Activated T-helper 1 cell treated with anti-CD3 and anti-CD28 coated beads, Interleukin-12 subunit alpha, Interleukin-12 subunit beta, Interleukin-2, Interleukin-4 antibody, amounts not matched to agents 30 ng/mL and 10 ng/mL and 1 ng/mL, durations not matched to agents 14 hours and 24 hours and 36 hours (primary cell): ENCODE results near the gene FOCAD. TPM values are rescaled to one million over a fixed set of nuclear protein-coding genes. Genes with fewer than 3 reads are reported as not detected.
A peak's percentile ranks its signal among the peaks of the same experiment; 100 is the strongest.

Experiments
- DNase-seq: peaks from one replicate; pipeline ENCODE4 v3.0.0; 2021; ENCODE audit warnings: low spot score
- H3K27ac Mint-ChIP-seq: one replicate; pipeline ENCODE4 v1.8.0; 2021; ENCODE audit warnings: mild to moderate bottlenecking, mixed read lengths
- H3K27me3 Mint-ChIP-seq: one replicate; pipeline ENCODE4 v1.8.0; 2022; ENCODE audit warnings: mild to moderate bottlenecking, moderate library complexity, mixed read lengths; ENCODE audit not compliant: insufficient read depth
- H3K36me3 Mint-ChIP-seq: one replicate; pipeline ENCODE4 v1.8.0; 2021; ENCODE audit warnings: low read depth, mixed read lengths
- H3K4me1 Mint-ChIP-seq: one replicate; pipeline ENCODE4 v1.8.0; 2021; ENCODE audit warnings: low read depth, mixed read lengths
- H3K4me3 Mint-ChIP-seq: one replicate; pipeline ENCODE4 v1.8.0; 2021; ENCODE audit warnings: mild to moderate bottlenecking, moderate library complexity, mixed read lengths
- H3K9me3 Mint-ChIP-seq: one replicate; pipeline ENCODE4 v1.8.0; 2021; ENCODE audit warnings: mixed read lengths
- intact Hi-C: fragments of 100-400 bp; cut with micrococcal nuclease; formaldehyde crosslinking; loops from one replicate; pipeline ENCODE4 v1.15.1; 2024
- total RNA-seq: library from RNA; stranded (reverse); gene quantifications from 2 replicates; pipeline ENCODE4 v1.2.3, GENCODE V29; 2022

Gene FOCAD, protein sequence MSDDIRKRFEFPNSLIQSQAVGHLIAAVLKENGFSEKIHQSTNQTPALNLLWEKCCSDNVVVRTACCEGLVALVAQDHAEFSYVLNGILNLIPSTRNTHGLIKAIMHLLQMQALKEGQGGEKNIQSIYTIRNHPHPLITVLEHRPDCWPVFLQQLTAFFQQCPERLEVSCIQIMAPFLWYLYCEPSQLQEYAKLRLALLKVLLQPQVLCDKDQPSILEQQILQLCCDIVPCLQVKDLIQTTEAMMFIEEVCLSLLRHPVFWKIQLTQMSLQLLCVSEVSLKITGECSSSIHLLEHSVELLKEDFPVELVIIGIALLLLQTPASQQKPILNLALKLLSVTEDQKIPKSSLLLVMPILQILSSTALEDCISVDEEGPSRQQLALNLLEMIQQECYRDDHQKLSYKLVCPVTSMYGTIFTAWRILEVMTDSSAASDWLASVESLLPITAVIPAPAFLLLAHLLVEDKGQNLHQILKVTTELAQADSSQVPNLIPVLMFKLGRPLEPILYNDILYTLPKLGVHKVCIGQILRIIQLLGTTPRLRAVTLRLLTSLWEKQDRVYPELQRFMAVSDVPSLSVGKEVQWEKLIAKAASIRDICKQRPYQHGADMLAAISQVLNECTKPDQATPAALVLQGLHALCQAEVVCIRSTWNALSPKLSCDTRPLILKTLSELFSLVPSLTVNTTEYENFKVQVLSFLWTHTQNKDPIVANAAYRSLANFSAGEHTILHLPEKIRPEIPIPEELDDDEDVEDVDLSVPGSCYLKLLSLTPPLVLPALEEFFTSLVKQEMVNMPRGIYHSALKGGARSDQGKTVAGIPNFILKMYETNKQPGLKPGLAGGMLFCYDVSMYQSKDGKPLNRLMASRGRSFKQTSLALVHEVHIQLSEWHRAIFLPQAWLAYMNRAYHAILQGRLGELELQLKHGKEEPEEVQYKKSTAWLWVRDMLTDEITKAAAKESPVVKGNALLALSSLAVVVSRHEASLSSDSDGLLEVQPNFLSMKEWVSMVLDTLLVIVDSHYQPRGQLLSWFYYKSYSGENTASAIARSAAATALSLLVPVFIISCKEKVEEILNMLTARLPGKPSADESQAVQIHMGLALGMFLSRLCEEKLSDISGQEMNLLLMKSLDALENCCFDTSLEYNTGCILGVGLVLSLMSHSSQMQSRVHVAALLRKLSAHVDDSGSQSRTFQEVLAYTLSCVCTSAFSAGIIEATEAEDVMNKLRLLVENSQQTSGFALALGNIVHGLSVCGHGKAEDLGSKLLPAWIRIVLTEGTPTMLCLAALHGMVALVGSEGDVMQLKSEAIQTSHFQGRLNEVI (N-terminal part only)
- total RNA-seq, result 31.2 and 33.7 TPM in 2 replicates

DNA sequence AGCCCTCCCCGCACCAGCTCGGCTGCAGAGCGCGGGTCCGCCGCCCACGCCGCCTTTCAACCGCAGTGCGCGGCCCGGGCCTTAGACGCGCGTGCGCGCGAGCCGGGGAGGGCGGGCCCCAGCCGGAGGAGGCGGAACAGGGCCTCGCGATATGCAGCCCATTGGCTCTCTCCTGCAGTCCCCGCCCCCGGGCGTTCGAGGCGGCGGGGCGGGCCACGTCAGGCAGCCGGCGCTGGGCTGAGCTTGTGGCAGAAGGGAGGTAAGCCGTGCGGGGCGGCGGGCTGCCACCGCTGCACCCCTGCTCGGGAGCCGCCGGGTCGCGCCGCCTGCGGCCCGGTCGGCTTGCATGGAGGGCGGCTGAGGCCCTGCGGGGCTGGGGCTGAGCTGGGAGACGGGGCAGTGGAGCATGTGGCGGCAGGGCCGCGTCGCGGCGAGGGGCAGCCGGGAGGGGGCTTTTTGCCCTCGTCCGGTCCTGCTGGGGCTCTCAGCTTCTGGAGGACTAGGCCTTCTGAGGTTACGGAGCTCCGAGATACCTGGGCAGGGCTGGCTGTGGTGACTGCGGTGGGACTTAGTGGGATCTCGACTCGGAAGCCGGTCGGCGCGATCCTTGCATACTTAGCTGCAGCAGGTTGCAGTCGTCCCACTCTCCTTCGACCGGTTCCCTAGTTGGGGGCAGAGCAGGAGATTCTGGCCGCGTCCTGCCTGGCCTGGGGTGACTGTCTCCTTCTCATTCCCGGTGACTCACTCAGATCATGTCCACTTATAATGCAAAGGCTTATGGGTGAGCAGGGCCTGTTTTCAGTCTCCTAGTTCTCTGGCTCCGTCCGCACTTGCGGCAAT is at the start of gene FOCAD:
TSS of gene FOCAD (plus strand) at position 225 of the 840 bp plus-strand sequence. CDS start 31,095 bp downstream, outside the sequence.
- intact Hi-C loops, result loop anchor here (1.0 to 10.0 kb wide), 8 partner anchors 42 to 1451 kb away; partner anchors contain the start of genes KLHL9 and MLLT3
- H3K36me3 Mint-ChIP-seq, result no peaks in the 10 kb centered on the region
- H3K4me1 Mint-ChIP-seq, result peaks cover 33% of the 10 kb centered on the region
- H3K4me3 Mint-ChIP-seq, result peak within 1 kb of the TSS; percentile 89
- peak; percentile 96 for DNase-seq
- no peaks in the 10 kb centered on the region for H3K27me3 Mint-ChIP-seq
- H3K27ac Mint-ChIP-seq, result peak within 1 kb of the TSS; percentile 79
- H3K9me3 Mint-ChIP-seq, result no peaks in the 10 kb centered on the region

DNA sequence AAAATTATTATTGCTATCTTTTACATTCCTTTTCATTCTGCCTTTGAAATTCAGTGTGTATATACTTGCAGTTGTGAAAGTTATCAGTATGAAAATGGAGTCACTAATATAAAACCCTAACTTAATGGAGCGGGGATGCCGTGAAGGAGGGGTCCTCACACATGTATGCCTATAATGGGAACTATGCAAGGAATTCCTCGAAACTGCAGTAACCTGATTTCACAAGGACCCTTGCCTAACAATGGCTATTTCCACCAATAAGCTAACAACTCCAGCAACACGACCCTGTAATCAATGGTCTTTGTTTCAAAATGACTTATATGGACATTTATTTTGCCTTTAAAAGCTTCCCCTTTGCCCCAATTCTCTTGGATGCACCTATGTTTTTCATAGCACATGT is 49.2 kb upstream of the FOCAD start:
- no peaks in the 10 kb centered on the region for H3K9me3 Mint-ChIP-seq
- peaks cover 32% of the 10 kb centered on the region for H3K27me3 Mint-ChIP-seq
- no peak overlapping the region for H3K4me3 Mint-ChIP-seq
- no peak for DNase-seq
- H3K27ac Mint-ChIP-seq, result no peak overlapping the region
- H3K4me1 Mint-ChIP-seq, result no peaks in the 10 kb centered on the region
- intact Hi-C loops, result no loop called here
- H3K36me3 Mint-ChIP-seq, result peaks cover 4% of the 10 kb centered on the region

DNA sequence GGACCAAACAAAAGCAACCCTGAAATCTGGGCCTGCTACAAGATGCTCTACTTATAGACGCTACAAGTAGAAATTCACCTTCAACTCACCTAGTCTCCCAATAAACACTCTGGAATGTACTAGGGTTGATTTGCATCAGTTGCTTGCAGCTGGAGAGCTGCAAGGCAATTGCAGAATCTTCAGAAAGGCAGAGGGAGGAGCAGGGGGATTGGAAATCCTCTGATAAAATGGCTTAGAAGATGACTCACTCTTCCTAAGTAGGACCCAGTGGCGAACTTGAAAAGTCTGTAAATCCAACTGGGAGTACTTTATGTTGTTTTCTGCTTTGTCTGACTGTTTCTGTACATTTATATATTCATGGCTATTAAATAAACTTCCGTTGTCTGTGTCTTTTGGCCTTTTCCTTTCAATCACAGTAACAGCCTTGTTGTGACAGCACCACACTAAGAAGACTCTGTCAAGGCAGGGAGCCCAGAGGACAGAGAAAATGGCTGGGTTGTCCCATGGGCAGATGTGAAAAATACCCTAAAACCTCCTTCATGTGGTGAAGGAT is 47.1 kb upstream of the FOCAD start:
- Mint-ChIP-seq H3K27ac (no peak overlapping the region), H3K36me3 (peaks cover 2% of the 10 kb centered on the region), H3K9me3 (no peaks in the 10 kb centered on the region), H3K4me1 (peaks cover 11% of the 10 kb centered on the region), H3K4me3 (no peak overlapping the region), H3K27me3 (peaks cover 14% of the 10 kb centered on the region)
- no peak for DNase-seq
- intact Hi-C loops, result no loop called here

DNA sequence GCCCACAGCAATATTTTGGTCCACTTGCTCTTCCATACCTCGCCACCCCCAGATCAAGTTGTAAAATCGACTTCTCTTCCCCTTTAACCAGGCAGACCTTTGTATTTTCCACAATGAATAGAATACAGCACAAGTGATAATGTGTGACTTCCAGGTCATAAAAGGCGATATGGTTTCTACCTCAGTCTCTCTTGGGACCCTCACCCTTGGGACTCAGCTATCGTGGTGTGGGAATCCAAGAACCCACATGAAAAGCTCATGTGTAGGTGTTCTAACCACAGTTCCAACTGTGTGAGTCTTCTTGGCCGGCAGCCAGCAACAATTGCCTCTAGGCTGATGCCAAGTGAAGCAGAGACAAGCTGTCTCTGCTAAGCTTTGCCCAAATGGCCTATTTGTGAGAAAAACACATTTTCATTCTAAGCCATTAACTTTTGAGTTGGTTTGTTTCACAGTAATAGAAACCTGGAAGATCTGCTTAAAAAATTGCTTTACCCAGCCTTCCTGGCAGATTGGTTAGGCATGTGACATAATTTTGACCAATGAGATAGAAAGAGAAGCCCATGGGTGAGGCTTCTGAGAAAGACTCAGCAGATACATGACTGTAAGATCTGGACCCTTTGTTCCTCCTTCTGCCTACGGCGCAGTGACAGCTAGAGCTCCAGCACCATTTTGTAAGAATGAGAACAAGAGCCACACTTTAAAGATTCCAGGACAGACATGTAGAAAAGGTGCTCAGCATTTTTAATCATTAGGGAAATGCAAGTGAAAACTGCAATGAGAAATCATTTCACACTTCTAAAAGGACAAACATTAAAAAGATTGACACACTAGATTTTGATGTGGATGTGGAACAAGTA is 43.5 kb upstream of the FOCAD start:
- Mint-ChIP-seq H3K27me3 (peaks cover 9% of the 10 kb centered on the region), H3K4me3 (peak overlapping the region; percentile 8), H3K36me3 (peaks cover 2% of the 10 kb centered on the region), H3K9me3 (no peaks in the 10 kb centered on the region), H3K4me1 (peaks cover 11% of the 10 kb centered on the region), H3K27ac (no peak overlapping the region)
- peak; percentile 33 for DNase-seq
- intact Hi-C loops, result loop anchor here (5.0 kb wide), 1 partner anchor 42 kb away; the partner anchor contains the start of gene FOCAD

DNA sequence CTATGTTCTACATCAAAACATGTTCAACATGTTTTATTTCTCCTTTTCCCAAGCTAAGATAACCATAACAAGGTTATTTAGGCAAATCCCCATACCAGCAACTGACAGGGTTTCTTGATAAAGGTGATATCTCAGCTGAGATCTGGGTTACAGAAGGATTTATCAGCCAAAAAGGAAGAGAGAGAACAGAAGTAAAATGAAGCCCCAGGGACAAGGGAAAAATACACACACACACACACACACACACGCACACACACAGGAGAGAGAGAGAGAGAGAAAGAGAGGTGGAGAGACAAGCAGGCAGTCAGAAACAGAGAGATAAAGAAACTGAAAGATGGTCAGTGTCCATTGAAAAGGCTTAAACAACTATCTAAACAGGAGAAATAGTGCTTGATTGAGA is 42.0 kb upstream of the FOCAD start:
- peaks cover 11% of the 10 kb centered on the region for H3K4me1 Mint-ChIP-seq
- intact Hi-C loops, result loop anchor here (5.0 kb wide), 1 partner anchor 40 kb away; the partner anchor contains the start of gene FOCAD
- peaks cover 2% of the 10 kb centered on the region for H3K36me3 Mint-ChIP-seq
- no peak overlapping the region for H3K27ac Mint-ChIP-seq
- peaks cover 14% of the 10 kb centered on the region for H3K27me3 Mint-ChIP-seq
- no peak overlapping the region for H3K4me3 Mint-ChIP-seq
- no peak for DNase-seq
- H3K9me3 Mint-ChIP-seq, result no peaks in the 10 kb centered on the region

DNA sequence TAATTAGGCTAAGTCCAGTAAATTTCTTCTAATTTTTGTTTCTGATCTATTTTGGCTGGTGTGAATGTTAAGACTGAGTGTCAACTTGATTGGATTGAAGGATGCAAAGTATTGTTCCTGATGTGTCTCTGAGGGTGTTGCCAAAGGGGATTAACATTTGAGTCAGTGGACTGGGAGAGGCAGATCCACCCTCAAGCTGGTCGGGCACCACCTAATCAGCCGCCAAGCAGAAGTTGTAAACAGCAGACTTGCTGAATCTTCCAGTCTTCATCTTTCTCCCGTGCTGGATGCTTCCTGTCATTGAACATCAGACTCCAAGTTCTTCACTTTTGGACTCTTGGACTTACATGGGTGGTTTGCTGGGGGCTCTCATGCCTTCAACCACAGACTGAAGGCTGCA is 40.4 kb upstream of the FOCAD start:
- peaks cover 11% of the 10 kb centered on the region for H3K27me3 Mint-ChIP-seq
- DNase-seq, result no peak
- H3K36me3 Mint-ChIP-seq, result no peaks in the 10 kb centered on the region
- peaks cover 11% of the 10 kb centered on the region for H3K4me1 Mint-ChIP-seq
- no peaks in the 10 kb centered on the region for H3K9me3 Mint-ChIP-seq
- H3K4me3 Mint-ChIP-seq, result no peak overlapping the region
- intact Hi-C loops, result loop anchor here (5.0 kb wide), 1 partner anchor 39 kb away; the partner anchor contains the start of gene FOCAD
- no peak overlapping the region for H3K27ac Mint-ChIP-seq

DNA sequence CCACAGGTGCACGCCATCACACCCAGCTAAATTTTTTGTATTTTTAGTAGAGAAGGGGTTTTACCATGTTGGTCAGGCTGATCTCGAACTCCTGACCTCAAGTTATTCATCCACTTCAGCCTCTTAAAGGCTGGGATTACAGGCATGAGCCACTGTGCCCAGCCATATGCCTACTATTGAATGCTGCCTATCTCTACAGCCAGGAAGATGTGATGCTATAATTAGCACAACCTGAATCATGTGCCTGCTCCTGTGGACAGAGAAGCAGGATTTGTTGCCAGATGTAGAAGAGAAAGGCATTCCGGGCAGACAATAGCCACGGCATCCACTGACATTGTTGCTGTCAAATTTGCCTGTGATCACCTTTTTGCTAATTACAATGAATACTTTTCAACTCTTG is 37.4 kb upstream of the FOCAD start:
- DNase-seq, result no peak
- no peak overlapping the region for H3K27ac Mint-ChIP-seq
- no peaks in the 10 kb centered on the region for H3K9me3 Mint-ChIP-seq

DNA sequence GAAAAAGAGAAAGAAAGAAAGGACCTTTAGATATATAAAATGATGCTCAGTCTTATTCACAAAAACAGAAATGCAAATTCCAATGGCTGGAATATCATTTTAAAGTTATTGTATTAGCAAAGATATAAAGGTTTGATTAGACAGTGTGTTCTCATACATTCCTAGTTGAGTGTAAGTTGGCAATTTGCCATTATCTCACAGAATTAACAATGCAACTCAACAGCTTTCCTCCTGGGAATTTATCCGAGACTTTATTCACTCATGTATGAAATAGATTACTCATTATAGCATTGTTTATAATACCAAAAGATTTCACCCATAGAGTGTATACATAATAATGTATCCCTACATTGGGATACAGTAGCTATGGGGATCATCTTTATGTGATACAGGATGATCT is 34.7 kb upstream of the FOCAD start:
- no peaks in the 10 kb centered on the region for H3K9me3 Mint-ChIP-seq
- H3K27ac Mint-ChIP-seq, result no peak overlapping the region
- H3K4me3 Mint-ChIP-seq, result no peak overlapping the region
- no peaks in the 10 kb centered on the region for H3K4me1 Mint-ChIP-seq
- intact Hi-C loops, result no loop called here
- H3K27me3 Mint-ChIP-seq, result peaks cover 17% of the 10 kb centered on the region
- no peak for DNase-seq
- no peaks in the 10 kb centered on the region for H3K36me3 Mint-ChIP-seq

More for the DNA sequence above, 37.4 kb upstream of the FOCAD start:
- Mint-ChIP-seq H3K4me1 (no peaks in the 10 kb centered on the region), H3K4me3 (no peak overlapping the region), H3K27me3 (peaks cover 14% of the 10 kb centered on the region), H3K36me3 (no peaks in the 10 kb centered on the region)
- intact Hi-C loops, result no loop called here

DNA sequence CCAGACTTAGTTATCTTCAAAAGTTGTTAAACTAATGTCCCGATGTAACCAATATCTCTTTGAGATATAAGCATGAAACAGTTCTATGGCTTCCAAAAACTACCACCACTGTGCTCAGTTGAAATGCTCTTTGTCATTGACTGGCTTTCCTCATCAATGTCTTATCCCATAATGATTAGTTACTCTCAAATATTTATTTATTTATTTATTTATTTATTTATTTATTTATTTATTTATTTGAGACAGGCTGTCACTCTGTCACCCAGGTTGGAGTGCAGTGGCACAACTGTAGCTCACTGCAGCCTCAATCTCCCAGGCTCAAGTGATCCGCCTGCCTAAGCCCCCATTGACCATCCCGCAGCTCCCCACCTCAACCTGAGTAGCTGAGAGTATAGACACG is 33.7 kb upstream of the FOCAD start:
- Mint-ChIP-seq H3K4me1 (no peaks in the 10 kb centered on the region), H3K4me3 (no peak overlapping the region), H3K36me3 (no peaks in the 10 kb centered on the region), H3K27me3 (peaks cover 17% of the 10 kb centered on the region), H3K27ac (no peak overlapping the region), H3K9me3 (no peaks in the 10 kb centered on the region)
- no peak for DNase-seq
- intact Hi-C loops, result no loop called here

DNA sequence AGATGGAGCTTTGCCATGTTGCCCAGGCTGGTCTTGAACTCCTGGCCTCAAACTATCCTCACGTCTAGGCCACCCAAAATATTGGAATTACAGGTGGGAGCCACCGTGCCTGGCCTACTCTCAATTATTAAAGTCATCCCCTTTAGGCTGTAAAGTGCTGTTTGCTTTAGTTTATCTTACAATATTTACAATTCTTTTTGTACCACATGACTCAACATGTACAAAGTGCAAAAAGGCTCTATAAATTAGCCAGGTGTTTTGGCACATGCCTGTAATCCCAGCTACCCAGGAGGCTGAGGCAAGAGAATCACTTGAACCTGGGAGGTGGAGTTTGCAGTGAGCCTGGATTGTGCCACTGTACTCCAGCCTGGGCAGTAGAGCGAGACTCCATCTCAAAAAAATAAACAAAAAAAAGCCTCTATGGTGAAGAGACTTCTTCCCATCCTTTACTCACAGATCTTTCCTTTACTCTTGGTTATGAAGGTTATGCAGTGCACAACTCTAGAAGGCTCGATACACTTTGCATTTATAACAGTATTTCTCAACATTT is 33.2 kb upstream of the FOCAD start:
- peaks cover 17% of the 10 kb centered on the region for H3K27me3 Mint-ChIP-seq

DNA sequence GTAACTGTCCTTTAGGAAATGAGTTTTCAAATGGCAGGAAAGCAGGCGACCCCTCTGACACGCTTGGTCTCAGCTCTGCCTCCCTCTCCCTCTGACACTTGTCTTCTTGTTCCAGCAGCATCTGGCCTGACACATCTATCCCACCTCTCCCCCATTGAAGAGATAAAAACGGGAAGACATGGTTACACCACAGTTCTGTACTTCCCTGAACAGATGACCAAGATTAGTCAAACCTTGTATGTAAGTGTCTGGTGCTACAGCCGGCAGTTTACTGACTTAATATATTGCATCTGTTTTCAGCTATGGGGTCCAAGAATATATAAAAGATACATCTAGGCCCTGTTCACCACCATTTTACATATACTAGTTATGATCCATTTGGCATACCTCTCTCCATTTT is 32.1 kb upstream of the FOCAD start:
- H3K9me3 Mint-ChIP-seq, result no peaks in the 10 kb centered on the region
- DNase-seq, result no peak
- no peaks in the 10 kb centered on the region for H3K36me3 Mint-ChIP-seq
- no peak overlapping the region for H3K27ac Mint-ChIP-seq
- no peaks in the 10 kb centered on the region for H3K4me1 Mint-ChIP-seq
- H3K27me3 Mint-ChIP-seq, result peaks cover 12% of the 10 kb centered on the region
- H3K4me3 Mint-ChIP-seq, result no peak overlapping the region
- intact Hi-C loops, result no loop called here

More for the DNA sequence above, 33.2 kb upstream of the FOCAD start:
- Mint-ChIP-seq H3K9me3 (no peaks in the 10 kb centered on the region), H3K4me3 (no peak overlapping the region), H3K27ac (no peak overlapping the region), H3K36me3 (no peaks in the 10 kb centered on the region), H3K4me1 (no peaks in the 10 kb centered on the region)
- DNase-seq, result no peak
- intact Hi-C loops, result no loop called here
